CD14-positive monocyte (primary cell): ENCODE data around the gene NPNT. TPM values are rescaled to one million over a fixed set of nuclear protein-coding genes. Genes with fewer than 3 reads are reported as not detected.

ENCODE experiments used
- DNase-seq, 3 donors: peaks; one replicate each; pipeline ENCODE4 v3.0.0-alpha.2; 2011 to 2022
- H2AFZ ChIP-seq: 2 replicates; pipeline ENCODE4 v1.6.0; 2012; ENCODE audit warnings: mild to moderate bottlenecking, low read depth, low read length, inconsistent platforms; ENCODE audit not compliant: insufficient read depth, poor library complexity, severe bottlenecking
- H3K27ac ChIP-seq, 2 donors: 1 replicate in 1 of 2; 2 replicates in 1 of 2; pipeline ENCODE4 v1.5.1; 2012 to 2013; ENCODE audit warnings: low read length in 2 of 2, control low read depth in 1 of 2, inconsistent platforms in 1 of 2, low read depth in 1 of 2, mild to moderate bottlenecking in 1 of 2
- H3K27me3 ChIP-seq, 2 donors: one replicate each; pipeline versions ENCODE4 v1.6.0 to v1.6.1; 2011 to 2013; ENCODE audit warnings: low read length in 2 of 2; ENCODE audit not compliant: control insufficient read depth in 2 of 2, insufficient read depth in 2 of 2
- H3K36me3 ChIP-seq, 2 donors: replicated peaks in 1 of 2; 1 replicate in 1 of 2; 2 replicates in 1 of 2; pipeline versions ENCODE4 v1.5.1 to v1.6.1; 2012 to 2013; ENCODE audit warnings: low read length in 2 of 2, control low read depth in 1 of 2, inconsistent platforms in 1 of 2, mild to moderate bottlenecking in 1 of 2; ENCODE audit not compliant: insufficient read depth in 2 of 2, control insufficient read depth in 1 of 2
- H3K4me1 ChIP-seq, 2 donors: 1 replicate in 1 of 2; 2 replicates in 1 of 2; pipeline versions ENCODE4 v1.5.1 to v1.6.1; 2012 to 2013; ENCODE audit warnings: low read length in 2 of 2, control low read depth in 1 of 2, inconsistent platforms in 1 of 2, mild to moderate bottlenecking in 1 of 2, moderate library complexity in 1 of 2; ENCODE audit not compliant: insufficient read depth in 2 of 2, control insufficient read depth in 1 of 2
- H3K4me2 ChIP-seq: replicated peaks from 2 replicates; pipeline ENCODE3; 2012; ENCODE audit warnings: low read length, moderate library complexity, mild to moderate bottlenecking; ENCODE audit not compliant: poor library complexity, severe bottlenecking; ENCODE audit errors: extremely low read depth
- H3K4me3 ChIP-seq, 3 experiments: fragments of 200-600 bp in 1 of 3; sonication (generic) in 1 of 3; replicated peaks in 1 of 3; 1 replicate in 2 of 3; 2 replicates in 1 of 3; pipeline ENCODE4 v1.5.1; 2011 to 2013; ENCODE audit warnings: low read length in 3 of 3, mild to moderate bottlenecking in 3 of 3, control low read depth in 2 of 3, low read depth in 2 of 3, inconsistent platforms in 1 of 3, moderate library complexity in 1 of 3
- H3K79me2 ChIP-seq: 2 replicates; pipeline ENCODE4 v1.6.0; 2012; ENCODE audit warnings: mild to moderate bottlenecking, control low read depth, inconsistent platforms, low read length, moderate library complexity; ENCODE audit not compliant: insufficient read depth
- H3K9ac ChIP-seq: 2 replicates; pipeline ENCODE4 v1.6.0; 2017; ENCODE audit warnings: low read length, mild to moderate bottlenecking; ENCODE audit not compliant: insufficient read depth, poor library complexity, severe bottlenecking
- H3K9me3 ChIP-seq, 2 donors: replicated peaks in 1 of 2; 1 replicate in 1 of 2; 2 replicates in 1 of 2; pipeline versions ENCODE4 v1.5.1 to v1.6.1; 2012 to 2013; ENCODE audit warnings: low read length in 2 of 2, control low read depth in 1 of 2; ENCODE audit not compliant: control insufficient read depth in 1 of 2, insufficient read depth in 1 of 2
- H4K20me1 ChIP-seq: 2 replicates; pipeline ENCODE4 v1.6.0; 2012; ENCODE audit warnings: mild to moderate bottlenecking, low read length, control low read depth, moderate library complexity; ENCODE audit not compliant: insufficient read depth
- H3K27ac Mint-ChIP-seq, 7 donors: one replicate each; pipeline ENCODE4 v1.8.0; 2020; ENCODE audit warnings: mild to moderate bottlenecking in 7 of 7, mixed read lengths in 7 of 7, moderate library complexity in 6 of 7, inconsistent platforms in 2 of 7
- H3K27me3 Mint-ChIP-seq, 3 donors: one replicate each; pipeline ENCODE4 v1.8.0; 2021 to 2022; ENCODE audit warnings: low read depth in 3 of 3, mild to moderate bottlenecking in 3 of 3, mixed read lengths in 3 of 3, moderate library complexity in 3 of 3, inconsistent platforms in 1 of 3
- H3K36me3 Mint-ChIP-seq, 2 donors: one replicate each; pipeline ENCODE4 v1.8.0; 2020; ENCODE audit warnings: mixed read lengths in 2 of 2, inconsistent platforms in 1 of 2, mild to moderate bottlenecking in 1 of 2
- H3K4me1 Mint-ChIP-seq: one replicate; pipeline ENCODE4 v1.8.0; 2020; ENCODE audit warnings: mild to moderate bottlenecking, mixed read lengths
- H3K4me3 Mint-ChIP-seq, 2 donors: one replicate each; pipeline ENCODE4 v1.8.0; 2020; ENCODE audit warnings: mild to moderate bottlenecking in 2 of 2, mixed read lengths in 2 of 2, moderate library complexity in 1 of 2
- H3K9me3 Mint-ChIP-seq, 7 donors: one replicate each; pipeline ENCODE4 v1.8.0; 2020 to 2022; ENCODE audit warnings: mixed read lengths in 7 of 7, mild to moderate bottlenecking in 6 of 7, moderate library complexity in 6 of 7, inconsistent platforms in 2 of 7
- CTCF ChIP-seq: fragments of 200-600 bp; IDR thresholded peaks from one replicate; pipeline ENCODE4 v1.8.0; 2022; ENCODE audit warnings: antibody characterized with exemption, mild to moderate bottlenecking
- WGBS: methylation state at CpG from one replicate; pipeline ENCODE4 v1.1.5; 2013; ENCODE audit warnings: missing lambda C conversion rate; ENCODE audit not compliant: insufficient coverage; 5-methylcytosine and 5-hydroxymethylcytosine counted together
- intact Hi-C, 2 donors: fragments of 100-400 bp; cut with micrococcal nuclease; formaldehyde crosslinking; loops; one replicate each; pipeline versions ENCODE4 v1.15.0 to v1.15.1; 2023
- polyA plus RNA-seq, 3 donors: library from polyadenylated mRNA; depleted of rRNA in 1 of 3; unstranded in 2 of 3; stranded (reverse) in 1 of 3; fragments of 300-500 nt in 2 of 3; fragments of >200 nt in 1 of 3; fragmentation: Illumina TruSeq in 2 of 3; gene quantifications; 1 replicate in 2 of 3; 2 replicates in 1 of 3; pipeline ENCODE4 v1.2.3, GENCODE V29; 2012 to 2021

NPNT gene
- polyA plus RNA-seq, 3 donors: not detected

- no peak overlapping the region for H3K4me3 ChIP-seq
- no peaks in the 10 kb centered on the region for H3K4me1 ChIP-seq
- H3K27ac Mint-ChIP-seq: no peak overlapping the region
- peaks cover 0 to 2% (median 1%) of the 10 kb centered on the region in 3 donors for H3K27me3 Mint-ChIP-seq
- no peaks in the 10 kb centered on the region for H3K79me2 ChIP-seq
- no peak overlapping the region for H3K9ac ChIP-seq
- H3K4me3 Mint-ChIP-seq: no peak overlapping the region
- no peaks in the 10 kb centered on the region for H3K27me3 ChIP-seq
- no peaks in the 10 kb centered on the region for H3K4me1 Mint-ChIP-seq
- H3K36me3 Mint-ChIP-seq: no peaks in the 10 kb centered on the region
- no peak overlapping the region for H3K4me2 ChIP-seq
- no peak overlapping the region for H2AFZ ChIP-seq
- no peak for DNase-seq
- TF ChIP-seq CTCF: no peak
- H4K20me1 ChIP-seq: no peaks in the 10 kb centered on the region
- peaks cover 0 to 3% (median 0%) of the 10 kb centered on the region in 7 donors for H3K9me3 Mint-ChIP-seq
- H3K36me3 ChIP-seq: no peaks in the 10 kb centered on the region
- intact Hi-C loops: no loop called here
- no CpG with 5 or more reads among the region's 2 CpGs for WGBS
- H3K9me3 ChIP-seq: no peaks in the 10 kb centered on the region
- H3K27ac ChIP-seq: no peak overlapping the region
These were observed 74.3 kb downstream of the NPNT start for GRCh38 chr4:105969575-105969974.

- Histone ChIP-seq H3K9me3 (no peaks in the 10 kb centered on the region), H3K27me3 (no peaks in the 10 kb centered on the region), H3K4me2 (no peak overlapping the region), H2AFZ (no peak overlapping the region), H3K79me2 (no peaks in the 10 kb centered on the region), H4K20me1 (no peaks in the 10 kb centered on the region), H3K27ac (no peak overlapping the region), H3K4me3 (no peak overlapping the region), H3K36me3 (no peaks in the 10 kb centered on the region), H3K4me1 (no peaks in the 10 kb centered on the region), H3K9ac (no peak overlapping the region)
- Mint-ChIP-seq H3K4me3 (no peak overlapping the region), H3K27ac (no peak overlapping the region), H3K27me3 (peaks cover 0 to 2% (median 1%) of the 10 kb centered on the region in 3 donors), H3K9me3 (peaks cover 0 to 4% (median 0%) of the 10 kb centered on the region in 7 donors), H3K4me1 (no peaks in the 10 kb centered on the region), H3K36me3 (no peaks in the 10 kb centered on the region)
- WGBS: no CpG with 5 or more reads among the region's 1 CpG
- DNase-seq: no peak
- intact Hi-C loops: no loop called here
- no peak for TF ChIP-seq CTCF
These were observed 75.1 kb downstream of the NPNT start for GRCh38 chr4:105970371-105970770.
